ENCODE data around the gene GRIP1. TPM values are rescaled to one million over a fixed set of nuclear protein-coding genes. Genes with fewer than 3 reads are reported as not detected.

The GRIP1 gene
- 1 to 10 TPM; 1.3 to 3.6 (median 1.7) TPM for total RNA-seq
- total RNA-seq (2013): 3.5 TPM

DNA sequence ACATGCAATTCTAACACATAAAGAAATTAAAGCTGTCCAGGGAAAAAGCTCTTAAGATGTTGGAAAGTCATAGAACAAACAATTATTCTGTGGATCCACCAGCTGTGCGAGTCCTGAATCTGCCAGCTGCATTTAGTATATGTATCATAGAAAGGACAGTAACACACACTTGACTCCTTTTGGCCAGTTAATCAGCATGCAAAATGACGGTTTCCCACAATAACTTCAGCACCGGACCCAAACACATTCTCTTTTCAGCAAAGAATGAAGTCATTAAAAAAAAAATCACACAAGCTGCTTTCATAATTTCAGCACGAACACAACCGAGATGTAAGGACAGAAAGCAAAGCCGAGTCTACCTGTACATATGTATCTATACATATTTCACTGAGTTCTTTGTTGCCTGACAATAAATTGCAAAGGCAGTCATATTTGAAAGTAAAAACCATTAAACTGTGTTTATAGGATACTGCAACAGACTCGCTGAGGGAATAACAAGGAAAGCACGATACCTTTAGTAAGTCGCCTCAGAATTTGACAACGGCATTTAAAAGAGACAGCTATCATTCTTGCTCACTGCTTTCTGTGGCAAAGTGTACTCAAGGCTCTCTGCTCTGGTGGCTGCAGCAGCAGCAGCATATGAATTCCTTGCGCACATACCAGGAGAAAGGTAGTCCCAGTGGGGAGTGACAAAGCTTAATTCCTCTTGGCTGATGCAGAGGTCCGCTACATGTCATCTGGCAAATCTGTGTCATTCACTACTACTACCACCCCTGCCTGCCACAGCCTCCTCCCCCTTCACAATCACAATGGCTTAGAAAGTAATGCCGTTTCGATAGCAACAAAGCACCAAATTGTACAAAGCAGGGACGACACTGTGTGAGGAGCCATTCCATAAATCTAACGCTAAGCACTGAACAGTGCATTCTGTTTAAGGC is at the start of gene GRIP1:
GRIP1 (minus strand) TSS at position 739 of the 938 bp plus-strand sequence; CDS start at position 567, 172 bp downstream.
- Mint-ChIP-seq H3K4me1 (no peaks in the 10 kb centered on the region), H3K36me3 (no peaks in the 10 kb centered on the region), H3K27ac (no peak within 1 kb of the TSS), H3K27me3 (ENCODE audit: low read depth in 2 of 2) (peaks cover 28 to 32% of the 10 kb centered on the region in 2 donors), H3K9me3 (no peaks in the 10 kb centered on the region), H3K4me3 (no peak within 1 kb of the TSS)
- 94% methylated on average over 15 of the region's 16 CpGs for WGBS (ENCODE audit: insufficient coverage)
- Histone ChIP-seq H3K9me3 (ENCODE audit: control insufficient read depth, insufficient read depth, low read length) (no peaks in the 10 kb centered on the region), H3K27me3 (ENCODE audit: control insufficient read depth, insufficient read depth, low read length) (peaks cover 2% of the 10 kb centered on the region), H3K36me3 (ENCODE audit: control insufficient read depth, insufficient read depth, low read length) (no peaks in the 10 kb centered on the region), H3K4me3 (ENCODE audit: low read length) (no peak within 1 kb of the TSS), H3K27ac (ENCODE audit: low read length) (no peak within 1 kb of the TSS), H3K4me1 (ENCODE audit: control insufficient read depth, insufficient read depth, low read length) (no peaks in the 10 kb centered on the region)
- TF ChIP-seq CTCF (IDR thresholded peaks at IDR 0.05): no peak
- intact Hi-C loops (cut with micrococcal nuclease): no loop called here
- ATAC-seq (no peak), DNase-seq (no peak)

DNA sequence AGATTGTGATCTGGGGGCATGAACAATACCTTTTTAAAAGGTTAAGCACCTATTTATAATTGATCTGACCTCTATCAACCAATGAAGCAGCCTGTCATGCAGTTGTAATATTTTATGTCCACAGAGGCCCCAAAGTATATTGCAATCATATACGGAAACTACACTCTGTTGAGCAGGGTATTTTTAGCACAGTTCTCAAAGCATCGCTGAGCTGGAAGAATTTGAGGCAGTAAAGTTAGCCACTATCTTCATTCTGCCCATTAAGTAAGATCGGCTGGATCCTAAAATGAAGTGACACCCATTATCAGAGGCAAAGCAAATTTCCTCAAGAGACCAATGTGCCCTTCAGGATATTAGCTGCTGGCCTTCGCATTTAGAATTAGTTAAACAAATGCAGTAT is 47.7 kb upstream of the GRIP1 start:
- DNase-seq (no peak), ATAC-seq (no peak)
- no peak overlapping the region for H3K4me3 Mint-ChIP-seq
- no peak for TF ChIP-seq CTCF (IDR thresholded peaks at IDR 0.05)
- no peaks in the 10 kb centered on the region for H3K4me1 ChIP-seq (ENCODE audit: control insufficient read depth, insufficient read depth, low read length)
- H3K36me3 ChIP-seq (ENCODE audit: control insufficient read depth, insufficient read depth, low read length): no peaks in the 10 kb centered on the region
- no peaks in the 10 kb centered on the region for H3K27me3 ChIP-seq (ENCODE audit: control insufficient read depth, insufficient read depth, low read length)
- no peaks in the 10 kb centered on the region for H3K36me3 Mint-ChIP-seq
- no peaks in the 10 kb centered on the region for H3K9me3 Mint-ChIP-seq
- H3K27ac Mint-ChIP-seq: no peak overlapping the region
- H3K9me3 ChIP-seq (ENCODE audit: control insufficient read depth, insufficient read depth, low read length): no peaks in the 10 kb centered on the region
- H3K4me3 ChIP-seq (ENCODE audit: low read length): no peak overlapping the region
- H3K4me1 Mint-ChIP-seq: peaks cover 6 to 8% of the 10 kb centered on the region in 2 donors
- intact Hi-C loops (cut with micrococcal nuclease): no loop called here
- H3K27ac ChIP-seq (ENCODE audit: low read length): no peak overlapping the region
- no peaks in the 10 kb centered on the region for H3K27me3 Mint-ChIP-seq (ENCODE audit: low read depth in 2 of 2)
- 78% methylated on average over 4 of the region's 4 CpGs for WGBS (ENCODE audit: insufficient coverage)

DNA sequence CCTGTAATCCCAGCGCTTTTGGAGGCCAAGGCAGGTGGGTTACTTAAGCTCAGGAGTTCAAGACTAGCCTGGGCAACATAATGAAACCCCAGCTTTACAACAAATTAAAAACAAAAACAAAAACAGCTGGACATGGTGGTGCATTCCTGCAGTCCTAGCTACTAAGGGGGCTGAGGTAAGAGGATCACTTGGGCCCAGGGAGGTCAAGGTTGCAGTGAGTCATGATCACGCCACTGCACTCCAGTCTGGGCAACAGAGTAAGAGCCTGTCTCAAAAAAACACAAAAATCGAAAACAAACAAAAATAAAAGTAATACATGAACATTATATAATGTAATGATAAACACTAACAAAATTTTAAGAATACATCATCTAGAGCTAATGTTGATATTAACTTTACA is 46.2 kb upstream of the GRIP1 start:
- H3K9me3 Mint-ChIP-seq: no peaks in the 10 kb centered on the region
- H3K27me3 ChIP-seq (ENCODE audit: control insufficient read depth, insufficient read depth, low read length): no peaks in the 10 kb centered on the region
- H3K9me3 ChIP-seq (ENCODE audit: control insufficient read depth, insufficient read depth, low read length): no peaks in the 10 kb centered on the region
- DNase-seq: no peak
- H3K36me3 Mint-ChIP-seq: no peaks in the 10 kb centered on the region
- no peak overlapping the region for H3K4me3 Mint-ChIP-seq
- no peaks in the 10 kb centered on the region for H3K4me1 ChIP-seq (ENCODE audit: control insufficient read depth, insufficient read depth, low read length)
- ATAC-seq: no peak
- 100% methylated on average over 2 of the region's 3 CpGs for WGBS (ENCODE audit: insufficient coverage)
- H3K4me1 Mint-ChIP-seq: no peaks in the 10 kb centered on the region
- no peak overlapping the region for H3K4me3 ChIP-seq (ENCODE audit: low read length)
- no peak overlapping the region for H3K27ac Mint-ChIP-seq
- no peak for TF ChIP-seq CTCF (IDR thresholded peaks at IDR 0.05)
- H3K27me3 Mint-ChIP-seq (ENCODE audit: low read depth in 2 of 2): no peaks in the 10 kb centered on the region
- intact Hi-C loops (cut with micrococcal nuclease): no loop called here
- H3K36me3 ChIP-seq (ENCODE audit: control insufficient read depth, insufficient read depth, low read length): no peaks in the 10 kb centered on the region
- no peak overlapping the region for H3K27ac ChIP-seq (ENCODE audit: low read length)

Data from natural killer cell (primary cell).